ENCODE data around the gene GNG7. TPM values are rescaled to one million over a fixed set of nuclear protein-coding genes. Genes with fewer than 3 reads are reported as not detected.
"Not testable (repeated sequence)": the region's sequence is repeated elsewhere in the genome, so short reads cannot be mapped to it uniquely, and the experiment has no call there.

The GNG7 gene
- total RNA-seq, 1 experiment from 2014 or later: 0.47 TPM

DNA sequence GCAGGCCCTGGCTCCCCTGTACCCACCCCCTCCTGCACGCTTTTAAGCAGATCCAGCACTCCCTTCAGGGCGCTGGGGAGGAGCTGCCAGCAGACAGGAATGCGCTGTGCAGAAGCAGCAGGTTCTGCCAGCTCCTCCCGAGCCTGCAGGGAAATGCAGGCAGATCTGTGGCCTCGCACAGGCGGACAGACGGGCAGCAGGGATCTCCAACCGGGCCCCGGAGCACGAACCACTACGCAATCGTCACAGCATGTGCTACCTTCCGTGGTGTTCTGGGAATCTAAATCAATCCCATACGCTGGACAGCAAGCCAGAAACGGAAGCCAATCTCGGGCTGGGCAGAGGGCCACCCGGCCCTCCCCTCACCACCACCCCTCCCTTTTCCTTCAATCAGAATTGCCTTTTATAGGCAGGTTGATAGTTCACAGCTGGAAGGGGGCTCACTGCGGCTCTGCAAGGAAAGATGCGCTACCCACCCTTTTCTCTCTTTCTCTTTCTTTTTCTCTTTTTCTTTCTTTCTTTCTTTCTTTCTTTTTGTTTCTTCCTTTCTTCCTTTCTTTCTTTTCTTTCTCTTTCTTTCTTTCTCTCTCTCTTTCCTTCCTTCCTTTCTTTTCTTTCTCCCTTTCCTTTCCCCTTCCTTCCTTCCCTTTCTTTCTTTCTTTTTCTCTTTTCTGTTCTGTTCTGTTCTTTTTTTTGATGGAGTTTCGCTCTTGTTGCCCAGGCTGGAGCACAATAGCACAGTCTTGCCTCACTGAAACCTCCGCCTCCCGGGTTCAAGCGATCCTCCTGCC, 99.9 kb downstream of the GNG7 start:
- in situ Hi-C loops (cut with HindIII; ENCODE audit: low pct_unique_long_range_greater_than_20kb, low sequenced_read_pairs): no loop called here
- no peak for DNase-seq (ENCODE audit: low read depth)

GRCh38 chr19:2600914-2601870, 101.3 kb downstream of the GNG7 start:
- in situ Hi-C loops (cut with HindIII; ENCODE audit: low pct_unique_long_range_greater_than_20kb, low sequenced_read_pairs): no loop called here
- no peak for DNase-seq (ENCODE audit: low read depth)

- DNase-seq (ENCODE audit: low read depth): no peak
- in situ Hi-C loops (cut with HindIII; ENCODE audit: low pct_unique_long_range_greater_than_20kb, low sequenced_read_pairs): no loop called here
Measured at GRCh38 chr19:2594319-2594718, 108.2 kb downstream of the GNG7 start.

DNA sequence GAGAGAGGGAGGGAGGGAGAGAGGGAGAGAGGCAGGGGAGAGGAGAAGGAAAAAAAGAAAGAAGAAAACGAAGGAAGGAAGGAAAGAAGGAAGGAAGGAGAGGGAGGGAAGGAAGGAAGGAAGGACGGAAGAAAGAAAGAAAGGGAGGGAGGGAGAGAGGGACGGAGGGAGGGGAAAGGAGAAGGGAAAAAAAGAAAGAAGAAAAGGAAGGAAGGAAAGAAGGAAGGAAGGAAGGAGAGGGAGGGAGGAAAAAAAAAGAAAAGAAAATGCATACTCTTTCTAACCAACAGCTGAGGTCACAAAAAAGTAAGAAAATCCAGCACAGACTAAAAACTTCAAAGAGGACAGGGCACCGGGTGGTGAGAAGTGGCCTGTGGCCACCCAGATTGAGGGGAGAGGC, 109.7 kb downstream of the GNG7 start:
- in situ Hi-C loops (cut with HindIII; ENCODE audit: low pct_unique_long_range_greater_than_20kb, low sequenced_read_pairs): no loop called here

GRCh38 chr19:2591537-2592291, 110.8 kb downstream of the GNG7 start:
- no peak for DNase-seq (ENCODE audit: low read depth)
- in situ Hi-C loops (cut with HindIII; ENCODE audit: low pct_unique_long_range_greater_than_20kb, low sequenced_read_pairs): no loop called here

More for the DNA sequence above, 109.7 kb downstream of the GNG7 start:
- DNase-seq (ENCODE audit: low read depth): no peak

GRCh38 chr19:2590630-2591399, 111.7 kb downstream of the GNG7 start:
- DNase-seq (ENCODE audit: low read depth): no peak
- in situ Hi-C loops (cut with HindIII; ENCODE audit: low pct_unique_long_range_greater_than_20kb, low sequenced_read_pairs): no loop called here

GRCh38 chr19:2589441-2589840, 113.1 kb downstream of the GNG7 start:
- in situ Hi-C loops (cut with HindIII; ENCODE audit: low pct_unique_long_range_greater_than_20kb, low sequenced_read_pairs): no loop called here
- DNase-seq (ENCODE audit: low read depth): no peak

- in situ Hi-C loops (cut with HindIII; ENCODE audit: low pct_unique_long_range_greater_than_20kb, low sequenced_read_pairs): no loop called here
- DNase-seq (ENCODE audit: low read depth): no peak
Measured at GRCh38 chr19:2588081-2588777, 114.3 kb downstream of the GNG7 start.

DNA sequence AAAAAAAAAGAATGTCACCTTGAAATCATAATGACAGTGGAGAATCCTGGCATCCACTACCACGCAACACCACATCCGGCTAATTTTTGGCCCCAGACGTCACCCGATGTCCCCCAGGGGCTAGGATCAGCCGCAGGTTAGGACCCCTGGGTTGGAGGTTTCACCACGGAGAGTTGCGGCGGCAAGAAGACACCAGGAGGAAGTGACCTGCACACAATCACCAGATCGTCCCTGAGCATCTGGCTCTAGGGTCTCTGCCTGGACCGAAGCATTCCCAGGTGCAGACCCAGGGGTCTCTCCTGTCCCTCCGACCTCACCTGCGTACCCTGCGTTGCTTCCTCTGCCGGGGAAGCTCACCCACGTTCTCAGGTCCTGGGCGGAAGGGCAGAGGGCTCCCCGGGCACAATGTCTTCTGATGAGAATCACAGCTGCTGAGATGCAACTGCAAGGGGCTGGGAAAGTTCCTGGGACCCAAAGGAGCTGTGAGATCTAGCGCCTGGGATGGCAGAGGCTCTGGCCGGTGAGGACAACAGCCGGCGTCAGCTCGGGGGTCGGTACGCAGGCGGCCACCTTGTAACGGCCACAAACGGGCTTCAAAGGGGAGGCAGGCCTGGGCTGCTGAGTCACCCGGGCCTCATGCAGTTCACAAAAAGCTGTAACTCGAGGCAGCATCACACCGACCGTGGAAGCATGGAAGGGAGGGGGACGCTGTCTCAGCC, 115.3 kb downstream of the GNG7 start:
- no peak for DNase-seq (ENCODE audit: low read depth)
- in situ Hi-C loops (cut with HindIII; ENCODE audit: low pct_unique_long_range_greater_than_20kb, low sequenced_read_pairs): no loop called here

- in situ Hi-C loops (cut with HindIII; ENCODE audit: low pct_unique_long_range_greater_than_20kb, low sequenced_read_pairs): no loop called here
Measured at GRCh38 chr19:2586196-2586595, 116.3 kb downstream of the GNG7 start.

GRCh38 chr19:2584002-2584401, 118.5 kb downstream of the GNG7 start:
- in situ Hi-C loops (cut with HindIII; ENCODE audit: low pct_unique_long_range_greater_than_20kb, low sequenced_read_pairs): no loop called here
- DNase-seq (ENCODE audit: low read depth): no peak

More at GRCh38 chr19:2586196-2586595, 116.3 kb downstream of the GNG7 start:
- no peak for DNase-seq (ENCODE audit: low read depth)

DNA sequence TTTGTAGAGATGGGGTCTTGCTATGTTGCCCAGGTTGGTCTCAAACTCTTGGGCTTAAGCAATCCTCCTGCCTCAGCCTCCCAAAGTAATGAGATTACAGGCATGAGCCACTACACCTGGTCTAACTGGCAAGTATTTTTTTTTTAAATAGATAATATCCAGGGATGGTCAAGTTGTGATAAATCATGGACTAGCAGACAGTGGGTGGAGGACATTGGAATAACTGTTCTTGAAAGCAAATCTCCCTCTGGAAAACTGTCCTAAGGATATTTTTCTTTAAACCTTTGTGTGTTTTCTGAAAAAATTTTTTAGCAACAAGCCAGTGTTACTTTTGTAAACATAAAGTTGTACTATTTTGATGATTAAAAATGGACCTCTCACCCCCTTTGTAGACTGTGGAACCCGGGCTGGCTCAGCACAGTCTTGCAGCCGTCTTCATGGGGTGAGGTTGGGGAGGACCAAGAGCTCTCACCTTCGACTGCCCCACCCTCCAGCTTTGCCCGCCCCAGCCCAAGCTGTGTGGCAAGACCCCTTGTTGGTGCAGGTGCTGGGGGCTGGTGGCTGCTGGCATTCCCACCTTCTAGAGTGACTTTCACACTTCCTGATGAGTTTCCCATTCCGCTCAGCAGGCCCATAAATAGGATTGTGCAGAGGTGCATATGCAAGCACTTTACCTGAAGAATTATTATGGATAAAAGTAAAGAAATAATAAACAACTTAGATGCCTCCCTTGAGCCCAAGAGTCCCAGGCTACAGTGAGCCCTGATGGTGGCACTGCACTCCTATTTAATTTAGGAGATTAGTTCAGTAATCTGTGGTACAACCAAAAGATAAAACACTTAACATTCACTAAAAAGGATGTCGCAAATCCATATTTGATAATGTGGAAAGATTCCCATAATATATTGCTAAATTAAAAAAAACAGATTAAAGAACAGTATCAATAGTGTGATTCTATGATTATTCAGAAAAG, 119.2 kb downstream of the GNG7 start:
- no peak for DNase-seq (ENCODE audit: low read depth)
- in situ Hi-C loops (cut with HindIII; ENCODE audit: low pct_unique_long_range_greater_than_20kb, low sequenced_read_pairs): no loop called here

GRCh38 chr19:2580396-2580795, 122.1 kb downstream of the GNG7 start:
- in situ Hi-C loops (cut with HindIII; ENCODE audit: low pct_unique_long_range_greater_than_20kb, low sequenced_read_pairs); DNase-seq (ENCODE audit: low read depth): not testable (repeated sequence)

GRCh38 chr19:2579678-2580280, 122.7 kb downstream of the GNG7 start:
- in situ Hi-C loops (cut with HindIII; ENCODE audit: low pct_unique_long_range_greater_than_20kb, low sequenced_read_pairs): no loop called here
- DNase-seq (ENCODE audit: low read depth): no peak

- in situ Hi-C loops (cut with HindIII; ENCODE audit: low pct_unique_long_range_greater_than_20kb, low sequenced_read_pairs): no loop called here
- peak; percentile 93 for DNase-seq (ENCODE audit: low read depth)
Measured at GRCh38 chr19:2578901-2579677, 123.4 kb downstream of the GNG7 start.
